GM10248 (cell line): Measurements from ENCODE around the gene MRPL44.

ENCODE experiments used
- CTCF ChIA-PET: fragments of 300-600 bp; sonication (Branson Sonifier 250); formaldehyde crosslinking; extraction: SDS; loops from one replicate; lab custom pipeline; 2021; ENCODE audit warnings: antibody characterized with exemption; lab: Yijun Ruan, JAX
- POLR2A ChIA-PET: fragments of 350-650 bp; sonication (Branson Sonifier 250); formaldehyde crosslinking; extraction: SDS; loops from one replicate; lab custom pipeline; 2020; ENCODE audit warnings: antibody characterized with exemption; lab: Yijun Ruan, JAX
- DNase-seq: peaks from one replicate; pipeline ENCODE4 v3.0.0; 2012; ENCODE audit errors: extremely low spot score
- CTCF ChIP-seq: IDR thresholded peaks from 2 replicates; pipeline ENCODE4 v1.5.1; 2012; ENCODE audit warnings: mild to moderate bottlenecking, low read depth; ENCODE audit errors: extremely low read depth, missing control alignments, control extremely low read depth

The MRPL44 gene

GRCh38 chr2:223916181-223916920 is 40.9 kb upstream of the MRPL44 start:
- no peak for DNase-seq
- POLR2A ChIA-PET = interaction anchor here (0.7 kb wide), 1 partner anchor 8 kb away, joined by 3 read pairs; no protein-coding TSS in a partner anchor
- TF ChIP-seq CTCF = no peak
- CTCF ChIA-PET = interaction anchor here (1.0 kb wide), 1 partner anchor 18 kb away, joined by 3 read pairs; no protein-coding TSS in a partner anchor

- DNase-seq = no peak
- POLR2A ChIA-PET = no interaction called here
- no peak for TF ChIP-seq CTCF
- CTCF ChIA-PET = no interaction called here
Observed at GRCh38 chr2:223918671-223919134, 38.6 kb upstream of the MRPL44 start.

GRCh38 chr2:223920109-223920508 is 37.2 kb upstream of the MRPL44 start:
- POLR2A ChIA-PET = no interaction called here
- CTCF ChIA-PET = interaction anchor here (1.0 to 2.3 kb wide), 4 partner anchors 10 to 21 kb away, joined by 3 to 8 read pairs (median 4); no protein-coding TSS in a partner anchor
- DNase-seq = no peak
- no peak for TF ChIP-seq CTCF

GRCh38 chr2:223921204-223921603 is 36.1 kb upstream of the MRPL44 start:
- ChIA-PET POLR2A (no interaction called here), CTCF (interaction anchor here (1.0 to 2.3 kb wide), 3 partner anchors 15 to 20 kb away, joined by 4 to 8 read pairs (median 4); no protein-coding TSS in a partner anchor)
- no peak for DNase-seq

GRCh38 chr2:223922308-223922707 is 35.0 kb upstream of the MRPL44 start:
- DNase-seq = no peak
- no peak for TF ChIP-seq CTCF
- CTCF ChIA-PET = interaction anchor here (2.3 kb wide), 1 partner anchor 18 kb away, joined by 8 read pairs; no protein-coding TSS in a partner anchor
- POLR2A ChIA-PET = interaction anchor here (0.6 kb wide), 1 partner anchor 10 kb away, joined by 5 read pairs; no protein-coding TSS in a partner anchor

More at GRCh38 chr2:223921204-223921603, 36.1 kb upstream of the MRPL44 start:
- TF ChIP-seq CTCF = no peak

- TF ChIP-seq CTCF = no peak
- DNase-seq = no peak
- CTCF ChIA-PET = interaction anchor here (1.3 kb wide), 1 partner anchor 22 kb away, joined by 3 read pairs; no protein-coding TSS in a partner anchor
- POLR2A ChIA-PET = no interaction called here
Observed at GRCh38 chr2:223923976-223924375, 33.3 kb upstream of the MRPL44 start.
